GM21515 (cell line): Measurements from ENCODE around the gene STAT6.

ENCODE experiments used
- ATAC-seq: cut with Tn5 transposase; IDR thresholded peaks from one replicate; pipeline ENCODE4 v1.9.1; 2021; ENCODE audit not compliant: unreplicated experiment

Gene STAT6

GRCh38 chr12:57111031-57111734 is at the start of gene STAT6:
Gene STAT6, minus strand, starts transcription at chr12:57111362. Its CDS starts 3,084 bp downstream, at chr12:57108278.
- ATAC-seq = peak; percentile 51

- ATAC-seq = no peak
These were observed 49.6 kb upstream of the STAT6 start for GRCh38 chr12:57160741-57161140.

- ATAC-seq = no peak
These were observed 48.9 kb upstream of the STAT6 start for GRCh38 chr12:57160040-57160439.

- no peak for ATAC-seq
These were observed 48.1 kb upstream of the STAT6 start for GRCh38 chr12:57159311-57159710.

- no peak for ATAC-seq
These were observed 47.5 kb upstream of the STAT6 start for GRCh38 chr12:57158665-57159064.

- ATAC-seq = no peak
These were observed 47.0 kb upstream of the STAT6 start for GRCh38 chr12:57158186-57158585.

- ATAC-seq = no peak
These were observed 46.5 kb upstream of the STAT6 start for GRCh38 chr12:57157588-57158173.

GRCh38 chr12:57156701-57157403 is 45.7 kb upstream of the STAT6 start:
- ATAC-seq = no peak

GRCh38 chr12:57154804-57155434 is 43.8 kb upstream of the STAT6 start:
- ATAC-seq = no peak

- no peak for ATAC-seq
These were observed 42.9 kb upstream of the STAT6 start for GRCh38 chr12:57154076-57154475.

GRCh38 chr12:57153415-57153997 is 42.3 kb upstream of the STAT6 start:
- no peak for ATAC-seq

- no peak for ATAC-seq
These were observed 41.5 kb upstream of the STAT6 start for GRCh38 chr12:57152639-57153038.

- ATAC-seq = no peak
These were observed 40.8 kb upstream of the STAT6 start for GRCh38 chr12:57151741-57152630.

- no peak for ATAC-seq
These were observed 39.3 kb upstream of the STAT6 start for GRCh38 chr12:57150400-57151000.

GRCh38 chr12:57149245-57149900 is 38.2 kb upstream of the STAT6 start:
- ATAC-seq = no peak

GRCh38 chr12:57148469-57149244 is 37.5 kb upstream of the STAT6 start:
- ATAC-seq = no peak

GRCh38 chr12:57146961-57147944 is 36.1 kb upstream of the STAT6 start, which contains the start of gene LRP1-AS:
Gene LRP1-AS, minus strand, starts transcription at chr12:57147619.
- no peak for ATAC-seq
